Stomach (tissue), 9 donors: ENCODE data around the gene NANS. TPM values are rescaled to one million over a fixed set of nuclear protein-coding genes. Genes with fewer than 3 reads are reported as not detected.
"Not testable (repeated sequence)": the region's sequence is repeated elsewhere in the genome, so short reads cannot be mapped to it uniquely, and the experiment has no call there.

ENCODE experiments used
- DNase-seq, 2 donors: peaks; one replicate each; pipeline versions ENCODE4 v3.0.0 to v3.0.0-alpha.2; 2013 to 2019
- H3K27ac ChIP-seq, 5 donors: fragments of 200-600 bp in 4 of 5; sonication (generic) in 4 of 5; one replicate each; pipeline ENCODE4 v1.5.1; 2013 to 2019; ENCODE audit warnings: mild to moderate bottlenecking in 1 of 5, moderate library complexity in 1 of 5
- H3K27me3 ChIP-seq, 3 donors: fragments of 200-600 bp; sonication (generic); one replicate each; pipeline ENCODE4 v1.5.1; 2017 to 2019; ENCODE audit warnings: mixed run types in 1 of 3
- H3K36me3 ChIP-seq, 4 donors: fragments of 200-600 bp; sonication (generic); 1 replicate in 3 of 4; 2 replicates in 1 of 4; pipeline ENCODE4 v1.5.1; 2016 to 2019
- H3K4me1 ChIP-seq, 4 donors: fragments of 200-600 bp; sonication (generic); one replicate each; pipeline ENCODE4 v1.5.1; 2016 to 2019
- H3K4me3 ChIP-seq, 4 donors: fragments of 200-600 bp; sonication (generic) in 3 of 4; one replicate each; pipeline ENCODE4 v1.5.1; 2016 to 2019; ENCODE audit warnings: mild to moderate bottlenecking in 1 of 4
- H3K9me3 ChIP-seq, 4 donors: fragments of 200-600 bp; sonication (generic); one replicate each; pipeline ENCODE4 v1.5.1; 2016 to 2019
- EP300 ChIP-seq: sonication (generic); formaldehyde crosslinking; IDR thresholded peaks from one replicate; pipeline ENCODE4 v1.6.1; 2017; ENCODE audit warnings: antibody characterized with exemption
- POLR2A ChIP-seq, 4 donors: fragments of 450-650 bp; IDR thresholded peaks; one replicate each; pipeline ENCODE4 v1.6.1; 2016; ENCODE audit warnings: antibody characterized with exemption in 4 of 4, control low read depth in 2 of 4, mild to moderate bottlenecking in 1 of 4, moderate library complexity in 1 of 4
- POLR2AphosphoS5 ChIP-seq, 3 donors: sonication (generic); formaldehyde crosslinking; IDR thresholded peaks; one replicate each; pipeline ENCODE4 v1.6.1; 2016; ENCODE audit warnings: antibody characterized with exemption in 3 of 3
- whole genome bisulfite sequencing, 5 donors: extraction: QIAGEN DNeasy Blood & Tissue Kit in 3 of 5; methylation state at CpG; one replicate each; pipeline versions ENCODE4 v1.1.5 to v1.1.7; 2013 to 2018; 5-methylcytosine and 5-hydroxymethylcytosine counted together
- intact Hi-C: fragments of 100-400 bp; cut with DNase I; formaldehyde crosslinking; loops from one replicate; pipeline ENCODE4 v1.15.1; 2023; ENCODE audit warnings: low total_unique reads
- polyA plus RNA-seq, 3 donors: library from polyadenylated mRNA; stranded (reverse); fragments of 200-250 nt; gene quantifications; one replicate each; pipeline ENCODE4 v1.2.3, GENCODE V29; 2013
- total RNA-seq, 5 donors: library from RNA; depleted of rRNA; stranded (reverse); fragments of >200 nt; gene quantifications; one replicate each; pipeline versions ENCODE4 v1.1.0 to v1.2.3, GENCODE V29; 2014 to 2016
- TF ChIP-seq, protein P1 (sequence below), 7 experiments: fragments of 450-650 bp in 4 of 7; fragments of 200-600 bp in 3 of 7; sonication (generic) in 3 of 7; IDR thresholded peaks; one replicate each; pipeline ENCODE4 v1.5.1; 2016 to 2019; ENCODE audit warnings: antibody characterized with exemption in 7 of 7, control low read depth in 2 of 7, mild to moderate bottlenecking in 1 of 7
- donor health status: healthy with polysubstance abuse.
- donor health status: Bipolar disorder and iron deficiency.
- donor health status: healthy.

NANS gene
- total and polyA plus RNA-seq, 8 donors = 12.1 to 261 (median 92.1) TPM

DNA sequence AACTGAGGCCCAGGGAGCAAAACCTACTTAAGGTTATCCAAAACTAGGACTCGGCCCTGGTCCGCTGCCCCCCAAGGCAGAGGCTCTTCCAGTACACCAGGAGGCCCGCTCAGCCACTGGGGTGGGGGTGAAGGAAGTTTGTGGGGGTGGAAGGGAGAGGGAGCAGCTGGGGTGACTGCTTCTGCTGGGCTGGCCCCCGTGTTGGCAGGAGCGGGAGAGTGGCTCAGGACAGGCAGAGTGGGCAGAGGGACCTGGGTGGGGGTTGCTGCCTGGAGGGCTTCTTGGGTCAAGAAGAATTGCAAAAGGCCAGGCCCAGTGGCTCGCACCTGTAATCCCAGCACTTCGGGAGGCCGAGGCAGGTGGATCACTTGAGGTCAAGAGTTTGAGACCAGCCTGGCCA lies 70.7 kb downstream of the NANS start:
- H3K27me3 ChIP-seq = no peaks in the 10 kb centered on the region
- WGBS, 5 donors = 94 to 97% (median 96%) methylated on average over 7 to 8 of the region's 8 CpGs
- TF ChIP-seq POLR2AphosphoS5 (IDR thresholded peaks at IDR 0.05) = no peak
- no peak for TF ChIP-seq EP300
- no peak for TF ChIP-seq POLR2A (IDR thresholded peaks at IDR 0.05)
- TF ChIP-seq, protein P1, sequence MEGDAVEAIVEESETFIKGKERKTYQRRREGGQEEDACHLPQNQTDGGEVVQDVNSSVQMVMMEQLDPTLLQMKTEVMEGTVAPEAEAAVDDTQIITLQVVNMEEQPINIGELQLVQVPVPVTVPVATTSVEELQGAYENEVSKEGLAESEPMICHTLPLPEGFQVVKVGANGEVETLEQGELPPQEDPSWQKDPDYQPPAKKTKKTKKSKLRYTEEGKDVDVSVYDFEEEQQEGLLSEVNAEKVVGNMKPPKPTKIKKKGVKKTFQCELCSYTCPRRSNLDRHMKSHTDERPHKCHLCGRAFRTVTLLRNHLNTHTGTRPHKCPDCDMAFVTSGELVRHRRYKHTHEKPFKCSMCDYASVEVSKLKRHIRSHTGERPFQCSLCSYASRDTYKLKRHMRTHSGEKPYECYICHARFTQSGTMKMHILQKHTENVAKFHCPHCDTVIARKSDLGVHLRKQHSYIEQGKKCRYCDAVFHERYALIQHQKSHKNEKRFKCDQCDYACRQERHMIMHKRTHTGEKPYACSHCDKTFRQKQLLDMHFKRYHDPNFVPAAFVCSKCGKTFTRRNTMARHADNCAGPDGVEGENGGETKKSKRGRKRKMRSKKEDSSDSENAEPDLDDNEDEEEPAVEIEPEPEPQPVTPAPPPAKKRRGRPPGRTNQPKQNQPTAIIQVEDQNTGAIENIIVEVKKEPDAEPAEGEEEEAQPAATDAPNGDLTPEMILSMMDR (IDR thresholded peaks at IDR 0.05) = no peak
- H3K4me3 ChIP-seq = no peak overlapping the region
- no peaks in the 10 kb centered on the region for H3K9me3 ChIP-seq
- no peak overlapping the region for H3K27ac ChIP-seq
- no peak for DNase-seq
- intact Hi-C loops = no loop called here
- peaks cover 9 to 76% (median 43%) of the 10 kb centered on the region in 4 donors for H3K36me3 ChIP-seq
- no peaks in the 10 kb centered on the region for H3K4me1 ChIP-seq

- TF ChIP-seq POLR2A (IDR thresholded peaks at IDR 0.05) = no peak
- TF ChIP-seq, protein P1 (IDR thresholded peaks at IDR 0.05) = no peak
- no peak for TF ChIP-seq EP300
- no peak for TF ChIP-seq POLR2AphosphoS5 (IDR thresholded peaks at IDR 0.05)
- Histone ChIP-seq H3K36me3 (peaks cover 9 to 81% (median 48%) of the 10 kb centered on the region in 4 donors), H3K27ac (no peak overlapping the region), H3K4me1 (no peaks in the 10 kb centered on the region), H3K27me3 (no peaks in the 10 kb centered on the region), H3K9me3 (no peaks in the 10 kb centered on the region), H3K4me3 (no peak overlapping the region)
- intact Hi-C loops = no loop called here
- no peak for DNase-seq
- WGBS, 5 donors = 95 to 100% (median 97%) methylated on average over 5 to 16 of the region's 16 CpGs
Measured at GRCh38 chr9:98128316-98128715, 71.8 kb downstream of the NANS start.

DNA sequence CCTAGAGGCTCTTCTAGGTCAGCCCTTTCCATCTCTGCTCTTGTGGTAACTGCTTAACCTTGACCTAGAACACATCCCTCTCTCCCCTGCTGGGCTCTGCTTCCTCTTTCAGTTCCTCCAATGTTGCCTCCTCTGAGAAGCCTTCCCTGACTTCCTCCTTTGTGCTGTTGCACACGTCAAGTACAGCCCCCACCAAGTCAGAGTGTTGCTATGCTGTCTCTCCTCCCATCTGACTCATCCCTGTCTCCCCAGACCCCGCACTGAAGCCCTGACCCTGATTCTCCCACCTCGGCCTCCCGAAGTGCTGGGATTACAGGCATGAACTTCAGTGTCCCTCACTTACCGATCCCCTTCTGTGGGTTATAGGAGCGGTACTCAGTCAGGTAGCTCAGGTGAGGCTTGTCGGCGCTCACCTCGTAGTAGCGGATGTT lies 72.9 kb downstream of the NANS start:
- 87 to 93% (median 90%) methylated on average over 10 of the region's 10 CpGs for whole genome bisulfite sequencing, 5 donors
- DNase-seq = peak in 1 of 2 donors; percentile 39
- intact Hi-C loops = no loop called here
- H3K4me1 ChIP-seq = no peaks in the 10 kb centered on the region
- no peak for TF ChIP-seq POLR2A (IDR thresholded peaks at IDR 0.05)
- TF ChIP-seq, protein P1 (IDR thresholded peaks at IDR 0.05) = no peak
- TF ChIP-seq POLR2AphosphoS5 (IDR thresholded peaks at IDR 0.05) = no peak
- no peak for TF ChIP-seq EP300
- H3K9me3 ChIP-seq = no peaks in the 10 kb centered on the region
- peaks cover 6 to 90% (median 50%) of the 10 kb centered on the region in 4 donors for H3K36me3 ChIP-seq
- no peak overlapping the region for H3K4me3 ChIP-seq
- H3K27me3 ChIP-seq = no peaks in the 10 kb centered on the region
- no peak overlapping the region for H3K27ac ChIP-seq

DNA sequence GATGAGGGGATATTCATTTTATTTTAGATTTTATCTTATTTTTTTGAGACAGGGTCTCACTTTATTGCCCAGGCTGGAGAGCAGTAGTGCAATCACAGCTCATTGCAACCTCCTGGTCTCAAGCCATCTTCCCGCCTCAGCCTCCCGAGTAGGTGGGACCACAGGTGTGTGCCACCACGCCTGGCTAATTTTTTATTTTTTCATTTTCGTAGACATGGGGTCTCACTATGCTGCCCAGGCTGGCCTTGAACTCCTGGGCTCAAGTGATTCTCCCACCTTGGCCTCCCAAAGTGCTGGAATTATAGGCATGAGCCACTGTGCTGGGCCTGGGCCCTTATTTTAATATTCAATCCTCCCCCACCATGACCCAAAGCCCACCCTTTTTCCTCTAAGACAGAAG lies 73.5 kb downstream of the NANS start:
- 90 to 99% (median 94%) methylated on average over 4 of the region's 4 CpGs for WGBS, 5 donors
- H3K4me3 ChIP-seq, H3K27ac ChIP-seq, DNase-seq, H3K9me3 ChIP-seq, H3K27me3 ChIP-seq, intact Hi-C loops, H3K4me1 ChIP-seq: not testable (repeated sequence)
- H3K36me3 ChIP-seq = peaks cover 0 to 89% (median 48%) of the 10 kb centered on the region in 4 donors

DNA sequence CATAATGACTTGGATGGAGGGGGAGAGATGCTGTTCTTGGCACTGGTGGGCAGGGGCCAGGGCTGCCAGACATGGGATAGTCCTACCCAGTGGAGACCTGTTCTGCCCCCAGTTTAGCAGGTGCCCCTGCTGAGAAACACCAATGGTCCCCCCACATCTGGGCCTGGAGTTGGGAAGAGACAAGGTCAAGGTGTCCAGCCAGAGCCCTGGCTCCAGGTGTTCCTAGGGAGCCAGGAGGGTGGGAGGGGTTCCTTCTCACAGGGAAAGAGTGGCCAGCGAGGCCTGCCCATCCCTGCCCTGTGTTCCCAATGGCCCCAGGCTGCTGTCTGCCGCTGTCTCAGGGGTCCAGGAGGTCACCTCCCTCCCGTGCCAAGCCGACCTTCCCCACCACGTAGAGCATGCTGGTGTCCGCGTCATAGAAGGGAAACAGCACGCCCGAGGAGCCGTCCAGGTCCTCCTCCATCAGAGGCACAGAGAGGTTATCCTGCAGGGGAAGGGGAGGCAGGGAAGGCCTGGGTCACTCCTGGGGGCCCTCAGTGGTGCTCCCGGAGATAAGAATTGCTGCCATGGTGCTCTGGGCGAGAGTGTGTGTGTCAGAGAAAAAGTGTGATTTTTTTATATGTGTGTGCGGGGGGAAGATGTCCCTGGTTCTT lies 74.2 kb downstream of the NANS start:
- Histone ChIP-seq H3K4me1 (peaks cover 0 to 7% (median 0%) of the 10 kb centered on the region in 4 donors), H3K27me3 (no peaks in the 10 kb centered on the region), H3K4me3 (no peak overlapping the region), H3K27ac (no peak overlapping the region), H3K36me3 (peaks cover 0 to 87% (median 47%) of the 10 kb centered on the region in 4 donors), H3K9me3 (no peaks in the 10 kb centered on the region)
- WGBS, 5 donors = 81 to 91% (median 88%) methylated on average over 9 to 13 of the region's 13 CpGs
- intact Hi-C loops = no loop called here
- DNase-seq = no peak
- no peak for TF ChIP-seq EP300
- TF ChIP-seq POLR2A (IDR thresholded peaks at IDR 0.05) = no peak
- TF ChIP-seq, protein P1 (IDR thresholded peaks at IDR 0.05) = no peak
- TF ChIP-seq POLR2AphosphoS5 (IDR thresholded peaks at IDR 0.05) = no peak
